PC-9 (cell line): ENCODE data around the gene RUNX2. TPM values are rescaled to one million over a fixed set of nuclear protein-coding genes. Genes with fewer than 3 reads are reported as not detected.

ENCODE experiments used
- BruUV-seq: library from RNA; stranded (reverse); fragments of 400-500 nt; replicated peaks from 2 replicates; lab custom pipeline; 2021; lab: Mats Ljungman, UMichigan
- CTCF ChIA-PET: fragments of 300-600 bp; sonication (Branson Sonifier 250); formaldehyde crosslinking; loops from one replicate; lab custom pipeline; 2022; ENCODE audit warnings: antibody characterized with exemption; lab: Charles Lee
- POLR2A ChIA-PET: fragments of 300-600 bp; sonication (Branson Sonifier 250); formaldehyde crosslinking; loops from one replicate; lab custom pipeline; 2022; ENCODE audit warnings: antibody characterized with exemption; ENCODE audit not compliant: unreplicated experiment; lab: Charles Lee
- DNase-seq, 2 experiments: peaks; one replicate each; pipeline versions ENCODE4 v3.0.0 to v3.0.0-alpha.2; 2015 to 2022; ENCODE audit warnings: mixed read lengths in 1 of 2
- H2AFZ ChIP-seq: fragments of 200-600 bp; sonication (generic); 2 replicates; pipeline ENCODE4 v1.8.1; 2017; ENCODE audit warnings: antibody characterized with exemption
- H3F3A ChIP-seq: fragments of 200-600 bp; sonication (generic); 2 replicates; pipeline ENCODE4 v1.8.1; 2017; ENCODE audit warnings: antibody characterized with exemption, mild to moderate bottlenecking, low read depth; ENCODE audit not compliant: insufficient read depth
- H3K27ac ChIP-seq: fragments of 200-600 bp; sonication (generic); 2 replicates; pipeline ENCODE4 v1.6.1; 2016; ENCODE audit warnings: mixed run types
- H3K27me3 ChIP-seq: fragments of 200-600 bp; sonication (generic); 2 replicates; pipeline ENCODE4 v1.6.1; 2016; ENCODE audit warnings: low read depth, mixed run types; ENCODE audit not compliant: insufficient read depth
- H3K36me3 ChIP-seq: fragments of 200-600 bp; sonication (generic); 2 replicates; pipeline ENCODE4 v1.6.1; 2016; ENCODE audit warnings: low read depth, mixed run types
- H3K4me1 ChIP-seq: fragments of 200-600 bp; sonication (generic); replicated peaks from 2 replicates; pipeline ENCODE4 v1.6.1; 2016; ENCODE audit warnings: mixed run types; ENCODE audit not compliant: insufficient read depth
- H3K4me2 ChIP-seq: fragments of 200-600 bp; sonication (generic); 2 replicates; pipeline ENCODE4 v1.6.1; 2017; ENCODE audit warnings: mixed run types
- H3K4me3 ChIP-seq: fragments of 200-600 bp; sonication (generic); 2 replicates; pipeline ENCODE4 v1.6.1; 2016; ENCODE audit warnings: mixed run types
- H3K79me2 ChIP-seq: fragments of 200-600 bp; sonication (generic); 2 replicates; pipeline ENCODE4 v1.6.1; 2017; ENCODE audit warnings: low read depth, mixed run types
- H3K9me2 ChIP-seq: fragments of 200-600 bp; sonication (generic); 2 replicates; pipeline ENCODE4 v1.8.1; 2017; ENCODE audit warnings: mild to moderate bottlenecking; ENCODE audit not compliant: insufficient read depth
- H3K9me3 ChIP-seq: fragments of 200-600 bp; sonication (generic); 2 replicates; pipeline ENCODE4 v1.8.1; 2016; ENCODE audit warnings: low read depth; ENCODE audit not compliant: insufficient read depth
- H4K20me1 ChIP-seq: fragments of 200-600 bp; sonication (generic); 2 replicates; pipeline ENCODE4 v1.8.1; 2017; ENCODE audit not compliant: insufficient read depth
- CTCF ChIP-seq: fragments of 200-600 bp; sonication (generic); conservative IDR thresholded peaks from 2 replicates; pipeline ENCODE4 v1.6.1; 2017; ENCODE audit warnings: mixed run types, antibody characterized with exemption, mild to moderate bottlenecking, moderate library complexity
- EZH2 ChIP-seq: fragments of 200-600 bp; sonication (generic); IDR thresholded peaks from 2 replicates; pipeline ENCODE4 v1.8.0; 2017; ENCODE audit warnings: antibody characterized with exemption, low read depth
- intact Hi-C: fragments of 100-400 bp; cut with micrococcal nuclease; formaldehyde crosslinking; loops from one replicate; pipeline ENCODE4 v1.10.0; 2022; ENCODE audit not compliant: unreplicated experiment
- total RNA-seq: library from RNA; stranded (reverse); gene quantifications from 2 replicates; pipeline ENCODE4 v1.2.3, GENCODE V29; 2021

Gene RUNX2
- total RNA-seq, 1 experiment from 2014 or later = 12.5 TPM

GRCh38 chr6:45699663-45700062 is 371.5 kb downstream of the RUNX2 start:
- BruUV-seq = no TSS peak
- POLR2A ChIA-PET = no interaction called here
- Histone ChIP-seq H3K9me3 (no peaks in the 10 kb centered on the region), H3K36me3 (no peaks in the 10 kb centered on the region), H3K4me2 (no peak overlapping the region), H3K27ac (no peak overlapping the region), H3F3A (no peaks in the 10 kb centered on the region; the same call in 1 of the 2 replicates), H2AFZ (no peak overlapping the region), H3K27me3 (no peaks in the 10 kb centered on the region), H3K79me2 (no peaks in the 10 kb centered on the region), H4K20me1 (no peaks in the 10 kb centered on the region), H3K9me2 (no peaks in the 10 kb centered on the region), H3K4me1 (peaks cover 40% of the 10 kb centered on the region), H3K4me3 (no peak overlapping the region)
- no peak for TF ChIP-seq CTCF
- no peak for TF ChIP-seq EZH2
- intact Hi-C loops = loop anchor here (5.0 kb wide), 1 partner anchor 92 kb away; no protein-coding TSS in a partner anchor
- DNase-seq = no peak
- CTCF ChIA-PET = no interaction called here

- DNase-seq = peak in 1 of 2 experiments; percentile 62
- Histone ChIP-seq H2AFZ (no peak overlapping the region), H3K27ac (peak overlapping the region; percentile 41)
These were observed 375.0 kb downstream of the RUNX2 start for GRCh38 chr6:45702849-45703739.

More at GRCh38 chr6:45702849-45703739, 375.0 kb downstream of the RUNX2 start:
- TF ChIP-seq EZH2 = no peak
- TF ChIP-seq CTCF = no peak
- Histone ChIP-seq H3K27me3 (no peaks in the 10 kb centered on the region), H4K20me1 (no peaks in the 10 kb centered on the region), H3F3A (no peaks in the 10 kb centered on the region), H3K4me3 (no peak overlapping the region), H3K36me3 (no peaks in the 10 kb centered on the region), H3K9me2 (no peaks in the 10 kb centered on the region), H3K79me2 (no peaks in the 10 kb centered on the region), H3K9me3 (no peaks in the 10 kb centered on the region), H3K4me2 (no peak overlapping the region), H3K4me1 (peaks cover 22% of the 10 kb centered on the region)
- POLR2A ChIA-PET = interaction anchor here (0.6 kb wide), 1 partner anchor 1465 kb away, joined by 8 read pairs; no protein-coding TSS in a partner anchor
- CTCF ChIA-PET = no interaction called here
- no TSS peak for BruUV-seq
- intact Hi-C loops = no loop called here
